Measurements from ENCODE around the gene UHRF1. TPM values are rescaled to one million over a fixed set of nuclear protein-coding genes. Genes with fewer than 3 reads are reported as not detected.
"Not testable (repeated sequence)": the region's sequence is repeated elsewhere in the genome, so short reads cannot be mapped to it uniquely, and the experiment has no call there.

Gene UHRF1
- total RNA-seq, 1 experiment from 2014 or later, result 53.6 TPM

DNA sequence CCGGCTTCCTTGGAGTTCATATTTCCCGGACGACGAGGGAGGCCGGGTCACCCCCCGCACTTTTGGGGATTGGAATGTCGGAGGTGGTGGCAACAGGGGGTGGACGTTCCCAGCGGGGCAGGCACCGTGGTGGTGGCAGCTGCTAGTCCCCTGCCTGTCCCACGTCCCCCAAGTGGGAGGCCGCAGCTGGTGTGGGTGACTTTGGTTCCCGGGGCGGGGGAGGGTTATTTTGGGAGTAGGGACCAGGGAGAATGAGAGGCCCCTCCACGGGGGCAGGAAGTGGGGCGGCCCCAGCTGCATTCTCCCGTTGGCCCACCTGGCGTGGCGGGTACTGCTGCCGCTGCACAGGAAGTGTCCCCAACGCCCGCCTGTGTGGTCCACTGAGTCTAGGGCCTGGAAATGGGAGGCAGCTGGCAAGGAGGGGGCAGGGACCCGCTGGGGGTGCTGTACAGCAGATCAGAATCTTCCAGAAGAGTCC is 30.8 kb upstream of the UHRF1 start:
- ATAC-seq, result no peak
- in situ Hi-C loops (cut with HindIII; ENCODE audit: low pct_unique_long_range_greater_than_20kb, low sequenced_read_pairs) (no loop called here), intact Hi-C loops (cut with micrococcal nuclease; ENCODE audit: unreplicated experiment) (no loop called here)
- Histone ChIP-seq H3K4me1 (ENCODE audit: control insufficient read depth, insufficient read depth, low read length) (no peaks in the 10 kb centered on the region; the same call in 1 of the 2 replicates), H3K4me3 (ENCODE audit: low read depth in 2 of 2, low read length in 2 of 2) (no peak overlapping the region), H3K27me3 (ENCODE audit: control insufficient read depth, insufficient read depth, low read length) (no peaks in the 10 kb centered on the region), H3K9me3 (ENCODE audit: control insufficient read depth, insufficient read depth, low read depth, low read length) (no peaks in the 10 kb centered on the region), H3K27ac (ENCODE audit: low read length) (no peak overlapping the region), H3K36me3 (ENCODE audit: control insufficient read depth, insufficient read depth, low read length) (no peaks in the 10 kb centered on the region)
- ChIA-PET CTCF (no interaction called here), POLR2A (interaction anchor here (0.5 kb wide), 1 partner anchor 49 kb away, joined by 12 read pairs; no protein-coding TSS in a partner anchor)
- BruUV-seq (replicated peaks), result no TSS peak
- no peak for DNase-seq (ENCODE audit: low read depth, low spot score)
- TF ChIP-seq, protein P1, sequence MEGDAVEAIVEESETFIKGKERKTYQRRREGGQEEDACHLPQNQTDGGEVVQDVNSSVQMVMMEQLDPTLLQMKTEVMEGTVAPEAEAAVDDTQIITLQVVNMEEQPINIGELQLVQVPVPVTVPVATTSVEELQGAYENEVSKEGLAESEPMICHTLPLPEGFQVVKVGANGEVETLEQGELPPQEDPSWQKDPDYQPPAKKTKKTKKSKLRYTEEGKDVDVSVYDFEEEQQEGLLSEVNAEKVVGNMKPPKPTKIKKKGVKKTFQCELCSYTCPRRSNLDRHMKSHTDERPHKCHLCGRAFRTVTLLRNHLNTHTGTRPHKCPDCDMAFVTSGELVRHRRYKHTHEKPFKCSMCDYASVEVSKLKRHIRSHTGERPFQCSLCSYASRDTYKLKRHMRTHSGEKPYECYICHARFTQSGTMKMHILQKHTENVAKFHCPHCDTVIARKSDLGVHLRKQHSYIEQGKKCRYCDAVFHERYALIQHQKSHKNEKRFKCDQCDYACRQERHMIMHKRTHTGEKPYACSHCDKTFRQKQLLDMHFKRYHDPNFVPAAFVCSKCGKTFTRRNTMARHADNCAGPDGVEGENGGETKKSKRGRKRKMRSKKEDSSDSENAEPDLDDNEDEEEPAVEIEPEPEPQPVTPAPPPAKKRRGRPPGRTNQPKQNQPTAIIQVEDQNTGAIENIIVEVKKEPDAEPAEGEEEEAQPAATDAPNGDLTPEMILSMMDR (IDR thresholded peaks at IDR 0.05), result no peak
- TF ChIP-seq, protein P2, sequence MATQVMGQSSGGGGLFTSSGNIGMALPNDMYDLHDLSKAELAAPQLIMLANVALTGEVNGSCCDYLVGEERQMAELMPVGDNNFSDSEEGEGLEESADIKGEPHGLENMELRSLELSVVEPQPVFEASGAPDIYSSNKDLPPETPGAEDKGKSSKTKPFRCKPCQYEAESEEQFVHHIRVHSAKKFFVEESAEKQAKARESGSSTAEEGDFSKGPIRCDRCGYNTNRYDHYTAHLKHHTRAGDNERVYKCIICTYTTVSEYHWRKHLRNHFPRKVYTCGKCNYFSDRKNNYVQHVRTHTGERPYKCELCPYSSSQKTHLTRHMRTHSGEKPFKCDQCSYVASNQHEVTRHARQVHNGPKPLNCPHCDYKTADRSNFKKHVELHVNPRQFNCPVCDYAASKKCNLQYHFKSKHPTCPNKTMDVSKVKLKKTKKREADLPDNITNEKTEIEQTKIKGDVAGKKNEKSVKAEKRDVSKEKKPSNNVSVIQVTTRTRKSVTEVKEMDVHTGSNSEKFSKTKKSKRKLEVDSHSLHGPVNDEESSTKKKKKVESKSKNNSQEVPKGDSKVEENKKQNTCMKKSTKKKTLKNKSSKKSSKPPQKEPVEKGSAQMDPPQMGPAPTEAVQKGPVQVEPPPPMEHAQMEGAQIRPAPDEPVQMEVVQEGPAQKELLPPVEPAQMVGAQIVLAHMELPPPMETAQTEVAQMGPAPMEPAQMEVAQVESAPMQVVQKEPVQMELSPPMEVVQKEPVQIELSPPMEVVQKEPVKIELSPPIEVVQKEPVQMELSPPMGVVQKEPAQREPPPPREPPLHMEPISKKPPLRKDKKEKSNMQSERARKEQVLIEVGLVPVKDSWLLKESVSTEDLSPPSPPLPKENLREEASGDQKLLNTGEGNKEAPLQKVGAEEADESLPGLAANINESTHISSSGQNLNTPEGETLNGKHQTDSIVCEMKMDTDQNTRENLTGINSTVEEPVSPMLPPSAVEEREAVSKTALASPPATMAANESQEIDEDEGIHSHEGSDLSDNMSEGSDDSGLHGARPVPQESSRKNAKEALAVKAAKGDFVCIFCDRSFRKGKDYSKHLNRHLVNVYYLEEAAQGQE (IDR thresholded peaks at IDR 0.05; ENCODE audit: insufficient read depth in 1 of 2, low read depth in 2 of 2, low read length in 1 of 2), result no peak
- TF ChIP-seq POLR2AphosphoS5 (IDR thresholded peaks at IDR 0.05; ENCODE audit: low read depth, low read length) (no peak), SIN3A (IDR thresholded peaks at IDR 0.05; ENCODE audit: borderline replicate concordance, insufficient read depth, low read depth, low read length) (no peak), TCF7L2 (IDR thresholded peaks at IDR 0.05; ENCODE audit: low read depth, low read length) (no peak)

DNA sequence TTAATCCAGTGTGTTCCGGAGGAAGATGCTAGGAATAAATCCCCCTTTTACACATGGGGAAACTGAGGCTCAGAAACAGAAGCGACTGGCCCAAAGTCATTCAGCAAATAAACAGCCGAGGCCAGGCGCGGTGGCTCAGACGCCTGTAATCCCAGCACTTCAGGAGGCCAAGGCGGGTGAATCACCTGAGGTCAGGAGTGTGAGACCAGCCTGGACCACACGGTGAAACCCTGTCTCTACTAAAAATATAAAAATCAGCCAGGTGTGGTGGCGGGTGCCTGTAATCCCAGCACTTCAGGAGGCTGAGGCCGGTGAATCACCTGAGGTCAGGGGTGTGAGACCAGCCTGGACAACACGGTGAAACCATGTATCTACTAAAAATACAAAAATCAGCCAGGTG is 30.3 kb upstream of the UHRF1 start:
- Histone ChIP-seq H3K27me3 (ENCODE audit: control insufficient read depth, insufficient read depth, low read length) (no peaks in the 10 kb centered on the region), H3K36me3 (ENCODE audit: control insufficient read depth, insufficient read depth, low read length) (no peaks in the 10 kb centered on the region), H3K4me1 (ENCODE audit: control insufficient read depth, insufficient read depth, low read length) (no peaks in the 10 kb centered on the region; the same call in 1 of the 2 replicates), H3K4me3 (ENCODE audit: low read depth in 2 of 2, low read length in 2 of 2) (no peak overlapping the region), H3K27ac (ENCODE audit: low read length) (no peak overlapping the region), H3K9me3 (ENCODE audit: control insufficient read depth, insufficient read depth, low read depth, low read length) (no peaks in the 10 kb centered on the region)
- POLR2A ChIA-PET, result interaction anchor here (0.5 kb wide), 1 partner anchor 50 kb away, joined by 12 read pairs; no protein-coding TSS in a partner anchor
- in situ Hi-C loops (cut with HindIII; ENCODE audit: low pct_unique_long_range_greater_than_20kb, low sequenced_read_pairs), result no loop called here
- DNase-seq (ENCODE audit: low read depth, low spot score) (no peak), ATAC-seq (no peak)
- TF ChIP-seq, protein P2 (IDR thresholded peaks at IDR 0.05; ENCODE audit: insufficient read depth in 1 of 2, low read depth in 2 of 2, low read length in 1 of 2), result no peak
- no peak for TF ChIP-seq POLR2AphosphoS5 (IDR thresholded peaks at IDR 0.05; ENCODE audit: low read depth, low read length)
- TF ChIP-seq, protein P1 (IDR thresholded peaks at IDR 0.05), result no peak
- TF ChIP-seq SIN3A (IDR thresholded peaks at IDR 0.05; ENCODE audit: borderline replicate concordance, insufficient read depth, low read depth, low read length), result no peak
- no peak for TF ChIP-seq TCF7L2 (IDR thresholded peaks at IDR 0.05; ENCODE audit: low read depth, low read length)
- no TSS peak for BruUV-seq (replicated peaks)
- intact Hi-C loops (cut with micrococcal nuclease; ENCODE audit: unreplicated experiment), result no loop called here
- CTCF ChIA-PET, result no interaction called here

DNA sequence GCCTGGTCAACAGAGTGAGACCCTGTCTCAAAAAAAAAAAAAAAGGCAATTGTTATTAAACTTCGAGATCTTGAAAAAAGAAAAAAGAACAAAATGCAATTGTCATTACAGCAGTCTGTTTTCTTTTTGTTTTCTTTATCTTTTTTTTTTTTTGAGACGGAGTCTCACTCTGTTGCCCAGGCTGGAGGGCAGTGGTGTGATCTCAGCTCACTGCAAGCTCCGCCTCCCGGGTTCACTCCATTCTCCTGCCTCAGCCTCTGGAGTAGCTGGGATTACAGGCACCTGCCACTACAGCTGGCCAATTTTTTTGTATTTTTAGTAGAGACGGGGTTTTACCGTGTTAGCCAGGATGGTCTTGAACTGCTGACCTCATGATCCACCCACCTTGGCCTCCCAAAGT is 26.4 kb upstream of the UHRF1 start:
- BruUV-seq (replicated peaks); intact Hi-C loops (cut with micrococcal nuclease; ENCODE audit: unreplicated experiment); H3K4me3 ChIP-seq (ENCODE audit: low read depth in 2 of 2, low read length in 2 of 2); H3K9me3 ChIP-seq (ENCODE audit: control insufficient read depth, insufficient read depth, low read depth, low read length); ATAC-seq; H3K27me3 ChIP-seq (ENCODE audit: control insufficient read depth, insufficient read depth, low read length); in situ Hi-C loops (cut with HindIII; ENCODE audit: low pct_unique_long_range_greater_than_20kb, low sequenced_read_pairs); H3K36me3 ChIP-seq (ENCODE audit: control insufficient read depth, insufficient read depth, low read length); DNase-seq (ENCODE audit: low read depth, low spot score); H3K27ac ChIP-seq (ENCODE audit: low read length); POLR2A ChIA-PET; H3K4me1 ChIP-seq (ENCODE audit: control insufficient read depth, insufficient read depth, low read length): not testable (repeated sequence)
- CTCF ChIA-PET, result interaction anchor here (0.7 kb wide), 1 partner anchor 84 kb away, joined by 8 read pairs; no protein-coding TSS in a partner anchor
